CD4-positive, CD25-positive, alpha-beta regulatory T cell (primary cell): ENCODE measurements around the gene PBX1. TPM values are rescaled to one million over a fixed set of nuclear protein-coding genes. Genes with fewer than 3 reads are reported as not detected.

ENCODE experiments used
- ATAC-seq, 2 donors: fragments of 150-1000 bp; cut with Tn5 transposase; one replicate each; pipeline ENCODE4 v1.10.0; 2021; ENCODE audit warnings: low read depth in 2 of 2, moderate number of reproducible peaks in 2 of 2, moderate library complexity in 1 of 2
- DNase-seq, 3 donors: peaks; one replicate each; pipeline versions ENCODE4 v3.0.0 to v3.0.0-alpha.2; 2012 to 2022; ENCODE audit warnings: mixed read lengths in 1 of 3
- H3K27ac ChIP-seq: one replicate; pipeline ENCODE4 v1.7.0; 2013; ENCODE audit warnings: mild to moderate bottlenecking, low read length; ENCODE audit not compliant: insufficient read depth, poor library complexity, severe bottlenecking
- H3K27me3 ChIP-seq: one replicate; pipeline ENCODE4 v1.7.0; 2013; ENCODE audit warnings: low read length; ENCODE audit not compliant: control insufficient read depth, insufficient read depth
- H3K36me3 ChIP-seq: one replicate; pipeline ENCODE4 v1.7.0; 2013; ENCODE audit warnings: mild to moderate bottlenecking, low read length, moderate library complexity; ENCODE audit not compliant: control insufficient read depth, insufficient read depth
- H3K4me1 ChIP-seq: 2 replicates; pipeline ENCODE4 v1.7.0; 2013; ENCODE audit warnings: mild to moderate bottlenecking, low read length; ENCODE audit not compliant: insufficient read depth, control insufficient read depth, poor library complexity, severe bottlenecking
- H3K4me3 ChIP-seq: one replicate; pipeline ENCODE4 v1.7.0; 2013; ENCODE audit warnings: low read depth, mild to moderate bottlenecking, low read length, moderate library complexity
- H3K9me3 ChIP-seq, 2 experiments: 1 replicate in 1 of 2; 2 replicates in 1 of 2; pipeline ENCODE4 v1.7.0; 2013; ENCODE audit warnings: low read length in 2 of 2, mild to moderate bottlenecking in 1 of 2, moderate library complexity in 1 of 2; ENCODE audit not compliant: control insufficient read depth in 2 of 2
- H3K27ac Mint-ChIP-seq, 3 donors: one replicate each; pipeline ENCODE4 v1.8.0; 2020 to 2022; ENCODE audit warnings: mild to moderate bottlenecking in 3 of 3, mixed read lengths in 3 of 3, moderate library complexity in 2 of 3
- H3K27me3 Mint-ChIP-seq: one replicate; pipeline ENCODE4 v1.8.0; 2022; ENCODE audit warnings: mild to moderate bottlenecking, mixed read lengths
- H3K36me3 Mint-ChIP-seq: one replicate; pipeline ENCODE4 v1.8.0; 2020; ENCODE audit warnings: mixed read lengths
- H3K4me1 Mint-ChIP-seq, 4 donors: one replicate each; pipeline ENCODE4 v1.8.0; 2020 to 2022; ENCODE audit warnings: mixed read lengths in 4 of 4, mild to moderate bottlenecking in 1 of 4
- H3K4me3 Mint-ChIP-seq, 4 donors: one replicate each; pipeline ENCODE4 v1.8.0; 2020 to 2022; ENCODE audit warnings: mild to moderate bottlenecking in 4 of 4, mixed read lengths in 4 of 4, moderate library complexity in 3 of 4
- H3K9me3 Mint-ChIP-seq, 7 donors: one replicate each; pipeline ENCODE4 v1.8.0; 2020 to 2022; ENCODE audit warnings: mixed read lengths in 7 of 7, mild to moderate bottlenecking in 3 of 7, moderate library complexity in 2 of 7
- polyA plus RNA-seq, 4 donors: library from polyadenylated mRNA; unstranded; fragments of 300-500 nt; fragmentation: Illumina TruSeq; gene quantifications; one replicate each; pipeline ENCODE4 v1.2.3, GENCODE V29; 2021
- total RNA-seq: library from RNA; stranded (reverse); gene quantifications from one replicate; pipeline ENCODE4 v1.2.3, GENCODE V29; 2022

PBX1 gene
- total and polyA plus RNA-seq, 5 donors from 2014 or later: 0.03 to 1.7 (median 0.10) TPM; not detected in 2

GRCh38 chr1:164624400-164624799 lies 65.4 kb downstream of the PBX1 start:
- Histone ChIP-seq H3K4me3 (no peak overlapping the region), H3K27me3 (no peaks in the 10 kb centered on the region), H3K27ac (no peak overlapping the region), H3K4me1 (no peaks in the 10 kb centered on the region), H3K36me3 (no peaks in the 10 kb centered on the region), H3K9me3 (no peaks in the 10 kb centered on the region)
- Mint-ChIP-seq H3K36me3 (no peaks in the 10 kb centered on the region), H3K9me3 (peaks cover 0 to 2% (median 2%) of the 10 kb centered on the region in 7 donors), H3K27ac (no peak overlapping the region), H3K27me3 (no peaks in the 10 kb centered on the region), H3K4me1 (no peaks in the 10 kb centered on the region), H3K4me3 (no peak overlapping the region)
- DNase-seq: no peak
- ATAC-seq: no peak

DNA sequence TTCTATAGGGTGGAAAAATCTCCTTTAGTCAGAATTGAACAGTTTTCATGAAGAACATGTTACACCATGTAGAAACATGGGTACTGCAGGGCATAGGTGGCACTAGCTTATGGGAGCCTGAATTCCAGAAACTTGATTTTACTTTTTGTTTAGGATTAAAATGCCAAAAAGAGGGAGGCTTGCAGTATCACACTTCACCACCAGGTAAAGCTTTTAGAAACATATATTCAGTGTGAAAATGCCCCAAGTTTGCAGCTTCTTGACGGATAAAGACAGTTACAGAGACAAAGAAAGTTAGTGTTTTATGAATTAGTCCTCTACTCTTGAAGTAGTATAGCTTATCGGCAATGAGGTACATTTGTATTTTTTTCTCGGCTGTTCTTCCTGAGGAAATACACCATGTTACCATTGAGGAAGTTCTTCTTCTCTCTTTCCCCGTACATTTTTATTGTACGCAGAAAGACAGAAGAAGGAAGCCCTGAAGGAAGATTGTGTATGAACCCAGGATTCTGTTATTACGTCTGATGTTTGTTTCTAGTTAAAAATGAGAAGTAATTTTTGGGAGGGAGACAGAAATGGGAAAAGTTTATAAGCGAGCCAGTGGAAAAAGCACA lies 66.1 kb downstream of the PBX1 start:
- H3K9me3 Mint-ChIP-seq: peaks cover 0 to 2% (median 2%) of the 10 kb centered on the region in 7 donors
- H3K4me1 ChIP-seq: no peaks in the 10 kb centered on the region

GRCh38 chr1:164628772-164629171 lies 69.8 kb downstream of the PBX1 start:
- Histone ChIP-seq H3K36me3 (no peaks in the 10 kb centered on the region), H3K27ac (no peak overlapping the region), H3K4me1 (no peaks in the 10 kb centered on the region), H3K9me3 (no peaks in the 10 kb centered on the region), H3K27me3 (no peaks in the 10 kb centered on the region), H3K4me3 (no peak overlapping the region)
- no peak overlapping the region for H3K27ac Mint-ChIP-seq
- peaks cover 0 to 2% (median 0%) of the 10 kb centered on the region in 7 donors for H3K9me3 Mint-ChIP-seq
- ATAC-seq (no peak), DNase-seq (no peak)
- H3K27me3 Mint-ChIP-seq: no peaks in the 10 kb centered on the region
- H3K4me3 Mint-ChIP-seq: no peak overlapping the region
- no peaks in the 10 kb centered on the region for H3K36me3 Mint-ChIP-seq
- no peaks in the 10 kb centered on the region for H3K4me1 Mint-ChIP-seq

More for the DNA sequence above, 66.1 kb downstream of the PBX1 start:
- H3K36me3 ChIP-seq: no peaks in the 10 kb centered on the region
- Mint-ChIP-seq H3K27ac (no peak overlapping the region), H3K4me1 (no peaks in the 10 kb centered on the region), H3K36me3 (no peaks in the 10 kb centered on the region), H3K27me3 (no peaks in the 10 kb centered on the region), H3K4me3 (no peak overlapping the region)
- H3K9me3 ChIP-seq: no peaks in the 10 kb centered on the region
- H3K27ac ChIP-seq: no peak overlapping the region
- H3K27me3 ChIP-seq: no peaks in the 10 kb centered on the region
- ATAC-seq (no peak), DNase-seq (no peak)
- no peak overlapping the region for H3K4me3 ChIP-seq

- Mint-ChIP-seq H3K36me3 (no peaks in the 10 kb centered on the region), H3K9me3 (peaks cover 0 to 2% (median 0%) of the 10 kb centered on the region in 7 donors), H3K27me3 (no peaks in the 10 kb centered on the region), H3K27ac (no peak overlapping the region), H3K4me1 (no peaks in the 10 kb centered on the region), H3K4me3 (no peak overlapping the region)
- DNase-seq (no peak), ATAC-seq (no peak)
- H3K4me1 ChIP-seq: no peaks in the 10 kb centered on the region
- no peaks in the 10 kb centered on the region for H3K27me3 ChIP-seq
- H3K27ac ChIP-seq: no peak overlapping the region
- no peak overlapping the region for H3K4me3 ChIP-seq
- no peaks in the 10 kb centered on the region for H3K9me3 ChIP-seq
- H3K36me3 ChIP-seq: no peaks in the 10 kb centered on the region
These were observed 71.0 kb downstream of the PBX1 start for GRCh38 chr1:164629971-164630370.

- H3K4me3 Mint-ChIP-seq: no peak overlapping the region
- H3K9me3 ChIP-seq: no peaks in the 10 kb centered on the region
- H3K27me3 Mint-ChIP-seq: no peaks in the 10 kb centered on the region
- no peaks in the 10 kb centered on the region for H3K36me3 ChIP-seq
- no peak overlapping the region for H3K4me3 ChIP-seq
- ATAC-seq (no peak), DNase-seq (no peak)
- H3K4me1 Mint-ChIP-seq: no peaks in the 10 kb centered on the region
- no peaks in the 10 kb centered on the region for H3K27me3 ChIP-seq
- H3K27ac ChIP-seq: no peak overlapping the region
- peaks cover 0 to 2% (median 0%) of the 10 kb centered on the region in 7 donors for H3K9me3 Mint-ChIP-seq
- no peak overlapping the region for H3K27ac Mint-ChIP-seq
- no peaks in the 10 kb centered on the region for H3K36me3 Mint-ChIP-seq
- H3K4me1 ChIP-seq: no peaks in the 10 kb centered on the region
These were observed 71.8 kb downstream of the PBX1 start for GRCh38 chr1:164630626-164631396.

DNA sequence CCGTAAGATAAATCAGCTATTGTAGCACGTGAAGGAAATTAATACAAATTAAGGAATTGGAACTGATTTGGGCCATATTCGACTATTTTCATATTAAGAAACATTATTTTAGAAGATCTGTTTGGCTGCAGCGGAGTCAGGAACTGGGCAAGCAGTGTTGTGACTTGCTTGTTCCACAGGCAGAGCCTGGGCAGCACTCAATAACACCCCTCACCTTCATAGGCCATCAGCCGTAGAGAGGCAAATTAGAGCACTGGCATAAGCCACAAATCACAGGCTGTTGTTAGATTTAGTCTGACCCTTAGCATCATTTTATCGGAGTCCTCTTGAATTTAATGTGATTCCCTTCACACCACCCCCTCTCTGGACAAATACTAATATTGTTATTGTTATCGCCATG lies 72.8 kb downstream of the PBX1 start:
- Mint-ChIP-seq H3K27me3 (no peaks in the 10 kb centered on the region), H3K4me1 (no peaks in the 10 kb centered on the region), H3K27ac (no peak overlapping the region), H3K36me3 (no peaks in the 10 kb centered on the region), H3K4me3 (no peak overlapping the region), H3K9me3 (peaks cover 0 to 3% (median 0%) of the 10 kb centered on the region in 7 donors)
- no peaks in the 10 kb centered on the region for H3K27me3 ChIP-seq
- no peaks in the 10 kb centered on the region for H3K4me1 ChIP-seq
- ATAC-seq (no peak), DNase-seq (no peak)
- H3K36me3 ChIP-seq: no peaks in the 10 kb centered on the region
- no peaks in the 10 kb centered on the region for H3K9me3 ChIP-seq
- no peak overlapping the region for H3K27ac ChIP-seq
- H3K4me3 ChIP-seq: no peak overlapping the region

GRCh38 chr1:164633997-164634396 lies 75.0 kb downstream of the PBX1 start:
- Mint-ChIP-seq H3K4me3 (no peak overlapping the region), H3K9me3 (peaks cover 0 to 3% (median 0%) of the 10 kb centered on the region in 7 donors), H3K27me3 (peaks cover 4% of the 10 kb centered on the region), H3K36me3 (no peaks in the 10 kb centered on the region), H3K4me1 (no peaks in the 10 kb centered on the region), H3K27ac (no peak overlapping the region)
- H3K4me1 ChIP-seq: no peaks in the 10 kb centered on the region
- no peaks in the 10 kb centered on the region for H3K9me3 ChIP-seq
- no peaks in the 10 kb centered on the region for H3K27me3 ChIP-seq
- no peak for DNase-seq
- no peak for ATAC-seq
- H3K36me3 ChIP-seq: no peaks in the 10 kb centered on the region
- H3K27ac ChIP-seq: no peak overlapping the region
- no peak overlapping the region for H3K4me3 ChIP-seq
